OCI-LY3 (cell line): ENCODE data around the gene DISP2.

Experiments
- EZH2phosphoT487 ChIP-seq: fragments of 200-600 bp; shearing (Covaris generic); IDR thresholded peaks from 2 replicates; pipeline ENCODE4 v1.6.1; 2018; ENCODE audit warnings: antibody characterized with exemption, mixed run types, low read depth
- TF ChIP-seq, protein P1 (sequence below): fragments of 200-600, 300-600 bp; sonication (generic); IDR thresholded peaks from 2 replicates; pipeline ENCODE4 v1.5.1; 2014; ENCODE audit warnings: antibody characterized with exemption, low read length, low read depth

DNA sequence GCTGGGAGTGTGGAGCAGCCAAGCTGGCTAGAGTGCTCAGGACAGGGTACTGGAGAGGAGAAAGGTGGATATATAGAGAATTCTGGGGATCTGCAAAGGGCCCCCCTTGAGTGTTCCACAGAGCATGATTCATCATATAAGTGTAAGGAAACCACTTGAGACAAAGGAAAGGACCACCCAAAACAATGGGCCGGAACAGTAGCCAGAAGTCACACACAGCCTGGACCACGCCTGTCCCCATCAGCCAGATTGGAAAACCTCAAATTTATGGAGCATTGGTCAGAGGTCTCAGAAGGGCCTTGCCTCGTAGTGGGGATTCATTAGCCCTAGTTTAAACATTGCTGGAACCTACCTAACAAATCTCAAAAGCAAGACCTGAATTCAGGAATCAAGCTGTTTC is 19.6 kb downstream of the DISP2 start:
- TF ChIP-seq, protein P1, sequence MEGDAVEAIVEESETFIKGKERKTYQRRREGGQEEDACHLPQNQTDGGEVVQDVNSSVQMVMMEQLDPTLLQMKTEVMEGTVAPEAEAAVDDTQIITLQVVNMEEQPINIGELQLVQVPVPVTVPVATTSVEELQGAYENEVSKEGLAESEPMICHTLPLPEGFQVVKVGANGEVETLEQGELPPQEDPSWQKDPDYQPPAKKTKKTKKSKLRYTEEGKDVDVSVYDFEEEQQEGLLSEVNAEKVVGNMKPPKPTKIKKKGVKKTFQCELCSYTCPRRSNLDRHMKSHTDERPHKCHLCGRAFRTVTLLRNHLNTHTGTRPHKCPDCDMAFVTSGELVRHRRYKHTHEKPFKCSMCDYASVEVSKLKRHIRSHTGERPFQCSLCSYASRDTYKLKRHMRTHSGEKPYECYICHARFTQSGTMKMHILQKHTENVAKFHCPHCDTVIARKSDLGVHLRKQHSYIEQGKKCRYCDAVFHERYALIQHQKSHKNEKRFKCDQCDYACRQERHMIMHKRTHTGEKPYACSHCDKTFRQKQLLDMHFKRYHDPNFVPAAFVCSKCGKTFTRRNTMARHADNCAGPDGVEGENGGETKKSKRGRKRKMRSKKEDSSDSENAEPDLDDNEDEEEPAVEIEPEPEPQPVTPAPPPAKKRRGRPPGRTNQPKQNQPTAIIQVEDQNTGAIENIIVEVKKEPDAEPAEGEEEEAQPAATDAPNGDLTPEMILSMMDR, result no peak
- no peak for TF ChIP-seq EZH2phosphoT487
